Ovary (tissue), 9 donors: Measurements from ENCODE around the gene PLEKHO1. TPM values are rescaled to one million over a fixed set of nuclear protein-coding genes. Genes with fewer than 3 reads are reported as not detected.

Source experiments
- DNase-seq, 5 donors: peaks; one replicate each; pipeline ENCODE4 v3.0.0-alpha.2; 2019 to 2020
- H3K27ac ChIP-seq, 2 donors: fragments of 200-600 bp; one replicate each; pipeline versions ENCODE4 v1.5.1 to v1.8.0; 2019 to 2022
- H3K27me3 ChIP-seq: fragments of 200-600 bp; one replicate; pipeline ENCODE4 v1.8.0; 2022
- H3K36me3 ChIP-seq: fragments of 200-600 bp; sonication (generic); one replicate; pipeline ENCODE4 v1.5.1; 2019
- H3K4me1 ChIP-seq: one replicate; pipeline ENCODE4 v1.8.1; 2013; ENCODE audit warnings: mild to moderate bottlenecking, moderate library complexity; ENCODE audit not compliant: insufficient read depth
- H3K4me3 ChIP-seq: fragments of 200-600 bp; sonication (generic); one replicate; pipeline ENCODE4 v1.5.1; 2017
- H3K9me3 ChIP-seq, 2 donors: fragments of 200-600 bp in 1 of 2; sonication (generic) in 1 of 2; one replicate each; pipeline versions ENCODE4 v1.5.1 to v1.8.1; 2013 to 2019; ENCODE audit warnings: mild to moderate bottlenecking in 1 of 2, moderate library complexity in 1 of 2
- CTCF ChIP-seq, 3 donors: fragments of 450-650 bp in 2 of 3; fragments of 200-600 bp in 1 of 3; IDR thresholded peaks; one replicate each; pipeline versions ENCODE4 v1.5.1 to v1.8.0; 2016 to 2022; ENCODE audit warnings: antibody characterized with exemption in 3 of 3, mild to moderate bottlenecking in 1 of 3
- EP300 ChIP-seq: sonication (generic); formaldehyde crosslinking; IDR thresholded peaks from one replicate; pipeline ENCODE4 v1.6.1; 2017; ENCODE audit warnings: antibody characterized with exemption
- POLR2A ChIP-seq: fragments of 450-650 bp; IDR thresholded peaks from one replicate; pipeline ENCODE4 v1.6.1; 2017; ENCODE audit warnings: antibody characterized with exemption, mild to moderate bottlenecking, moderate library complexity
- WGBS, 3 donors: extraction: QIAGEN DNeasy Blood & Tissue Kit in 1 of 3; methylation state at CpG; one replicate each; pipeline versions ENCODE4 v1.1.5 to v1.1.7; 2013 to 2017; 5-methylcytosine and 5-hydroxymethylcytosine counted together
- intact Hi-C, 4 donors: fragments of 100-400 bp; cut with DNase I; formaldehyde crosslinking; loops; one replicate each; pipeline versions ENCODE4 v1.11.0 to v1.15.1; 2022 to 2023
- polyA plus RNA-seq, 2 donors: library from polyadenylated mRNA; stranded (reverse); fragments of 200-250 nt in 1 of 2; fragments of 350-450 nt in 1 of 2; fragmentation: Illumina TruSeq in 1 of 2; extraction: RNeasy Lipid Tissue Mini Kit (QIAGEN cat#74804) in 1 of 2; gene quantifications; one replicate each; pipeline ENCODE4 v1.2.3, GENCODE V29; 2013 to 2014
- total RNA-seq, 7 donors: library from RNA; depleted of rRNA in 2 of 7; stranded (reverse); fragments of >200 nt in 2 of 7; fragmentation: NEBNext Ultra II Directional in 3 of 7; extraction: Animal tissue kit (Norgen Biotek cat#: 25700) in 3 of 7; gene quantifications; one replicate each; pipeline versions ENCODE4 v1.1.0 to v1.2.4, GENCODE V29; 2016 to 2023
- donor health status: DM: no; HTN: no; CAD: no; lungs with moderate emphysema.
- donor health status: DM: no; HTN: no; CAD: no.
- donor health status: Bipolar disorder and iron deficiency.
- donor health status: DM: yes; HTN: yes; CAD: no.
- donor health status: DM: no; HTN: no; CAD: no.
- donor health status: DM: yes; HTN: yes; CAD: no.

Gene PLEKHO1
- total and polyA plus RNA-seq, 9 donors, result 40.6 to 68.9 (median 55.6) TPM

DNA sequence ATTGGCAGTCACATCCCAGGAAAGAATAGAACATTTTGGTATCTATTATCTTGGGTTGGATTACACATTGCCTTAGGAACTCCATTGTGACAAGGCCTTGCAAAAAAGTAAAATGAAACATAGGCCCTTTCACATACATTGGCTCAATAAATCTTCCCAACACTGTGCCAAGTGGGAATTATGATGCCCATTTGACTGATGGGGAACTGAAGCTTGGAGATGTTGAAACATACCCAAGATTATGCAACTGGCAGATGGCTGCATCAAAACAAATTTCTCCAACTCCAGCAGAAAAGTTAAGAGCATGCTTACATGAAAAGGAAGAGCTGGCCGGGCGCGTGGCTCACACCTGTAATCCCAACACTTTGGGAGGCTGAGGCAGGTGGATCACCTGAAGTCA lies 26.9 kb downstream of the PLEKHO1 start:
- Histone ChIP-seq H3K4me3 (no peak overlapping the region), H3K36me3 (no peaks in the 10 kb centered on the region), H3K27me3 (no peaks in the 10 kb centered on the region), H3K27ac (no peak overlapping the region), H3K9me3 (no peaks in the 10 kb centered on the region), H3K4me1 (no peaks in the 10 kb centered on the region)
- intact Hi-C loops, result no loop called here
- DNase-seq, result no peak
- 88 to 94% (median 90%) methylated on average over 3 of the region's 3 CpGs for WGBS, 3 donors
- no peak for TF ChIP-seq EP300

GRCh38 chr1:150178548-150178947 lies 28.8 kb downstream of the PLEKHO1 start:
- Histone ChIP-seq H3K27me3 (no peaks in the 10 kb centered on the region), H3K4me1 (no peaks in the 10 kb centered on the region), H3K4me3 (no peak overlapping the region), H3K36me3 (no peaks in the 10 kb centered on the region), H3K27ac (no peak overlapping the region), H3K9me3 (no peaks in the 10 kb centered on the region)
- TF ChIP-seq POLR2A, result no peak
- TF ChIP-seq CTCF (IDR thresholded peaks at IDR 0.05), result no peak
- TF ChIP-seq EP300, result no peak
- intact Hi-C loops, result no loop called here
- DNase-seq, result no peak

GRCh38 chr1:150179867-150180266 lies 30.2 kb downstream of the PLEKHO1 start:
- H3K4me1 ChIP-seq, result no peaks in the 10 kb centered on the region
- TF ChIP-seq EP300 (no peak), POLR2A (no peak), CTCF (IDR thresholded peaks at IDR 0.05) (no peak)
- H3K4me3 ChIP-seq, result no peak overlapping the region
- no peaks in the 10 kb centered on the region for H3K36me3 ChIP-seq
- H3K27me3 ChIP-seq, result no peaks in the 10 kb centered on the region
- DNase-seq, result no peak
- H3K9me3 ChIP-seq, result no peaks in the 10 kb centered on the region
- H3K27ac ChIP-seq, result no peak overlapping the region
- intact Hi-C loops, result no loop called here
- 88 to 90% (median 88%) methylated on average over 7 of the region's 7 CpGs for WGBS, 3 donors

DNA sequence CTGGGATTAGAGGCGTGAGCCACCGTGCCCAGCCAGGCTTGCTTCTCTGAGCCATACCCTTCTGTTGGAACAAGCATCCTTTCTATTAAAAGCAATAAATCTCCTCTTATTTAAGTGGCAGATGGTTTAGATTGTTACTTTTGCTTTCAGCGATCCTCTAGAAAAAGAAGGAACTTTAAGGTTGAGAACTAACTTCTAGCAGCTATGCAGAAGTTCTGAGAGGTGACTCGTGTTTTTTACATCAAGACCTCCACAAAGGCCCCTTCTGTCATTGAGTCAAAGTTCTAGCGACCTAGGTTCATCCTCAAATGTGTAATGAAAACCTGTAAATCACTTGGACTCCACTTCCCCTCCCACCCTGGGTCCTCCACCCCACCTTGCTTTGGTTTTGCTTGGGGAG lies 30.8 kb downstream of the PLEKHO1 start:
- TF ChIP-seq POLR2A, result no peak
- TF ChIP-seq CTCF (IDR thresholded peaks at IDR 0.05), result no peak
- no peak for TF ChIP-seq EP300
- Histone ChIP-seq H3K4me1 (no peaks in the 10 kb centered on the region), H3K4me3 (no peak overlapping the region), H3K27me3 (no peaks in the 10 kb centered on the region), H3K27ac (no peak overlapping the region), H3K36me3 (no peaks in the 10 kb centered on the region), H3K9me3 (no peaks in the 10 kb centered on the region)
- no peak for DNase-seq
- intact Hi-C loops, result no loop called here
- WGBS, 3 donors, result 73 to 85% (median 82%) methylated on average over 5 of the region's 5 CpGs

DNA sequence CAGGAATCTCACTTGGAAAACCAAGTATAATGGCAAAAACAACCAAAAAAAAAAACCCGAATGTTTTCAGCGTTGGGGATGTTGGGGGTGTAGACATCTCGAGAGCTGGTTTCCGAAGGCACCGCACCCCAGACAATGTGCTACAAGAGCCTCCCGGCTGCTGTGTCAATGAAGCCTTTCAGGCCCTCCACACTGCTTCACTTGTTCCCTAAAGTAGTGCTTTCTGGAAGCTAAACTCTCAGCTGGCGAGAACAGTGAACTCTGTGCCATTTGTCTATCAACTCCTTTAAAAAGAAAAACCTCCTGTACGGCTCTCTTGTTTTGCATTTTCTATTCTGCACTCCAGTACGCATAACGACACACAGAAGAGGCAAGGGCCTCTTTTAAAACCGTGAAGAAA lies 32.5 kb downstream of the PLEKHO1 start:
- H3K27me3 ChIP-seq, result no peaks in the 10 kb centered on the region
- 86 to 90% (median 88%) methylated on average over 11 of the region's 11 CpGs for WGBS, 3 donors
- no peak overlapping the region for H3K27ac ChIP-seq
- no peaks in the 10 kb centered on the region for H3K9me3 ChIP-seq
- H3K4me1 ChIP-seq, result no peaks in the 10 kb centered on the region
- TF ChIP-seq CTCF (IDR thresholded peaks at IDR 0.05), result no peak
- no peak for TF ChIP-seq EP300
- TF ChIP-seq POLR2A, result no peak
- H3K4me3 ChIP-seq, result no peak overlapping the region
- intact Hi-C loops, result no loop called here
- DNase-seq, result no peak
- no peaks in the 10 kb centered on the region for H3K36me3 ChIP-seq
